Neural progenitor cell (in vitro differentiated cells): ENCODE measurements around the gene MPZL1. TPM values are rescaled to one million over a fixed set of nuclear protein-coding genes. Genes with fewer than 3 reads are reported as not detected.

Experiments
- DNase-seq: peaks from one replicate; pipeline ENCODE4 v3.0.0-alpha.2; 2016; ENCODE audit warnings: low spot score
- H2AFZ ChIP-seq: fragments of 200-600 bp; sonication (generic); replicated peaks from 2 replicates; pipeline ENCODE4 v1.6.1; 2016; ENCODE audit warnings: antibody characterized with exemption
- H3F3A ChIP-seq: fragments of 200-600 bp; sonication (generic); 2 replicates; pipeline ENCODE4 v1.6.1; 2016; ENCODE audit warnings: antibody characterized with exemption, low read depth
- H3K27ac ChIP-seq: fragments of 200-600 bp; sonication (generic); 2 replicates; pipeline ENCODE4 v1.5.1; 2016; ENCODE audit warnings: mild to moderate bottlenecking
- H3K27me3 ChIP-seq: fragments of 200-600 bp; sonication (generic); 2 replicates; pipeline ENCODE4 v1.6.1; 2016; ENCODE audit warnings: mild to moderate bottlenecking, moderate library complexity
- H3K36me3 ChIP-seq: fragments of 200-600 bp; sonication (generic); 2 replicates; pipeline ENCODE4 v1.5.1; 2016
- H3K4me1 ChIP-seq: fragments of 200-600 bp; sonication (generic); 2 replicates; pipeline ENCODE4 v1.6.1; 2016; ENCODE audit warnings: mixed run types
- H3K4me2 ChIP-seq: fragments of 200-600 bp; sonication (generic); 2 replicates; pipeline ENCODE4 v1.6.1; 2016
- H3K4me3 ChIP-seq: fragments of 200-600 bp; sonication (generic); 2 replicates; pipeline ENCODE4 v1.5.1; 2016
- H3K79me2 ChIP-seq: fragments of 200-600 bp; sonication (generic); 2 replicates; pipeline ENCODE4 v1.6.1; 2016; ENCODE audit warnings: low read depth
- H3K9ac ChIP-seq: fragments of 200-600 bp; sonication (generic); 2 replicates; pipeline ENCODE4 v1.6.1; 2016
- H3K9me3 ChIP-seq: fragments of 200-600 bp; sonication (generic); 2 replicates; pipeline ENCODE4 v1.5.1; 2016; ENCODE audit warnings: low read depth
- H4K20me1 ChIP-seq: fragments of 200-600 bp; sonication (generic); 2 replicates; pipeline ENCODE4 v1.6.1; 2016; ENCODE audit warnings: low read depth
- H3K27ac Mint-ChIP-seq: 3 replicates; pipeline ENCODE4 v1.8.0; 2021; ENCODE audit warnings: mixed read lengths
- H3K27me3 Mint-ChIP-seq: 2 replicates; pipeline ENCODE4 v1.8.0; 2022; ENCODE audit warnings: low read depth, mild to moderate bottlenecking, inconsistent platforms, moderate library complexity, mixed read lengths; ENCODE audit not compliant: insufficient read depth
- H3K36me3 Mint-ChIP-seq: 3 replicates; pipeline ENCODE4 v1.8.0; 2021; ENCODE audit warnings: mixed read lengths
- H3K4me1 Mint-ChIP-seq: 3 replicates; pipeline ENCODE4 v1.8.0; 2021; ENCODE audit warnings: mixed read lengths
- H3K4me3 Mint-ChIP-seq: 3 replicates; pipeline ENCODE4 v1.8.0; 2021; ENCODE audit warnings: mild to moderate bottlenecking, moderate library complexity, mixed read lengths
- H3K9me3 Mint-ChIP-seq: 3 replicates; pipeline ENCODE4 v1.8.0; 2020; ENCODE audit warnings: mixed read lengths
- CTCF ChIP-seq: fragments of 200-600 bp; sonication (generic); IDR thresholded peaks from 2 replicates; pipeline ENCODE4 v1.5.1; 2017; ENCODE audit warnings: antibody characterized with exemption, mild to moderate bottlenecking
- EZH2 ChIP-seq: fragments of 200-600 bp; sonication (generic); IDR thresholded peaks from 2 replicates; pipeline ENCODE4 v1.6.1; 2017; ENCODE audit warnings: antibody characterized with exemption, mild to moderate bottlenecking, moderate library complexity
- EZH2phosphoT487 ChIP-seq: fragments of 200-600 bp; sonication (generic); IDR thresholded peaks from 2 replicates; pipeline ENCODE4 v1.6.1; 2017; ENCODE audit warnings: antibody characterized with exemption
- total RNA-seq: library from RNA; depleted of rRNA; stranded (reverse); fragments of >200 nt; gene quantifications from 2 replicates; pipeline ENCODE4 v1.2.3, GENCODE V29; 2015; ENCODE audit warnings: low replicate concordance

MPZL1 gene
- total RNA-seq, 1 donor from 2014 or later, result 125 TPM

DNA sequence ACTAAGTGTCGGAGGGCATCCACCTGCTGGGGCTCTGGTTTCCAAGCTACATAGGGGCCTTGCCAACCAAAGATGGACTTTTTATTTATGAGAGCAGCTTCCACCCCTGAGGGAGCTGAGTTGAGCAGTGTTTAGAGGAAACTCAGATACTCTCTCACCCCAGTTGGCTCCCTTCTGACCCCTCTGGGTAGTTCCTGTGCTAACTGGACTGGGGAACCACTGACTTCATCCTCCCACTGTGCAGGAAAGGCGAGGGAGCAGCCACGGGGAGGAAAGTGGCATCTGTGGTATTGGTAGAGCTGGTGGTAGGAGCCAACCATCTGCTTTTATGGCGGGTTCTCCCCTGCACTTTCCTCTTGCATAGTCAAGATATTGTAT, 70.4 kb downstream of the MPZL1 start:
- Histone ChIP-seq H3K27me3 (no peaks in the 10 kb centered on the region), H3K79me2 (no peaks in the 10 kb centered on the region), H3K36me3 (no peaks in the 10 kb centered on the region), H3K4me2 (no peak overlapping the region), H3K4me3 (no peak overlapping the region), H3K9ac (no peak overlapping the region), H3K9me3 (no peaks in the 10 kb centered on the region), H2AFZ (no peak overlapping the region), H4K20me1 (peaks cover 22% of the 10 kb centered on the region), H3F3A (peaks cover 43% of the 10 kb centered on the region), H3K4me1 (peaks cover 22% of the 10 kb centered on the region), H3K27ac (peak overlapping the region; percentile 77)
- TF ChIP-seq EZH2 (no peak), EZH2phosphoT487 (no peak), CTCF (no peak)
- H3K27ac Mint-ChIP-seq, result no peak overlapping the region
- DNase-seq, result no peak
- peaks cover 38% of the 10 kb centered on the region for H3K36me3 Mint-ChIP-seq
- H3K4me1 Mint-ChIP-seq, result peaks cover 5% of the 10 kb centered on the region
- H3K4me3 Mint-ChIP-seq, result no peak overlapping the region
- no peaks in the 10 kb centered on the region for H3K9me3 Mint-ChIP-seq
- H3K27me3 Mint-ChIP-seq, result peaks cover 5% of the 10 kb centered on the region

GRCh38 chr1:167794043-167794442, 72.3 kb downstream of the MPZL1 start:
- peaks cover 7% of the 10 kb centered on the region for H3K4me1 Mint-ChIP-seq
- TF ChIP-seq EZH2, result no peak
- no peak for TF ChIP-seq CTCF
- no peak for TF ChIP-seq EZH2phosphoT487
- no peak for DNase-seq
- no peak overlapping the region for H3K4me2 ChIP-seq
- no peak overlapping the region for H3K9ac ChIP-seq
- peaks cover 22% of the 10 kb centered on the region for H4K20me1 ChIP-seq
- H3K27me3 Mint-ChIP-seq, result peaks cover 5% of the 10 kb centered on the region
- no peak overlapping the region for H3K4me3 Mint-ChIP-seq
- no peaks in the 10 kb centered on the region for H3K79me2 ChIP-seq
- H3K9me3 Mint-ChIP-seq, result no peaks in the 10 kb centered on the region
- no peak overlapping the region for H2AFZ ChIP-seq
- peaks cover 29% of the 10 kb centered on the region for H3K4me1 ChIP-seq
- H3K27me3 ChIP-seq, result no peaks in the 10 kb centered on the region
- no peak overlapping the region for H3K27ac ChIP-seq
- no peaks in the 10 kb centered on the region for H3K9me3 ChIP-seq
- H3K27ac Mint-ChIP-seq, result no peak overlapping the region
- H3K4me3 ChIP-seq, result no peak overlapping the region
- H3F3A ChIP-seq, result peaks cover 56% of the 10 kb centered on the region
- H3K36me3 ChIP-seq, result no peaks in the 10 kb centered on the region
- peaks cover 29% of the 10 kb centered on the region for H3K36me3 Mint-ChIP-seq

DNA sequence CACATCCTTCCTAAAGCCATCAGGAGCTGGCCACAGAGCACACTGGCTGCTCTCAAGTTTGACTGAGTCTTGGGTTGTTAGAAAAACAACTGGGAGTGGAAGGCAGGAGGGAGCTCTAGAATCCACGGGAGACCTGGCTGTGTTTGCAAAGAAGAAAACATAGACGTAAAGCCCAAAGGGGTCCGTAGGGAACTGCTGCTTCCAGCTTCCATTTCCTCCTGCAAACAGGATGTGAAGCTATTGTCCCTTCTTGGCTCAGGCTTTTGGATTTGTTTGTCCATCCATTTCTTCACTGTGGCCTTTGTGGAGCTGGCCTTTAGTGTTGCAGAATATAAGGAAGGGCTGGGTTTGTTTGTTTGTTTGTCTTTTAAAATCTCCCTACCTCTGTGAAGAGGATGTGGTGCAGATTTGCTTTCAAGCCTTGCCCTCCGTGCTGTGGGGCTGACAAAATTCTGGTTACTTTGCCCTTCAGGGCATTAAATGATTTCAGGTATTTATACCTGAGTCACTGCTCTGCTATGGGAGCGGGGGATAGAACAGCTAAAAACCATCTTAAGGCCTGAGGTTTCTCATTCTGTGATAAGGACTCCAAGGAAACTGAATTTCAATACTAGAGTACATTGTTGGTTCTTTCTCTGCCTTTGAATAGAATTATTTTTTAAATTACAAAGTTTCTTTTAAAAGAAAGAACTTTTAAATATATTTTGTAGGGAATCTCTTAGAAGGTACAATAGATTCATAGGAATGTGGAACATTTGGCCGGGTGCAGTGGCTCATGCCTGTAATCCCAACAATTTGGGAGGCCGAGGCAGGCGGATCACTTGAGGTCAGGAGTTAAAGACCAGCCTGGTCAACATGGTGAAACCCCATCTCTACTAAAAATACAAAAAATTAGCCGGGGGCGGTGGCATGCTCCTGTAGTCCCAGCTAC, 74.3 kb downstream of the MPZL1 start:
- no peaks in the 10 kb centered on the region for H3K79me2 ChIP-seq
- H3K4me1 ChIP-seq, result peaks cover 32% of the 10 kb centered on the region
- H3K36me3 Mint-ChIP-seq, result peaks cover 16% of the 10 kb centered on the region
- no peaks in the 10 kb centered on the region for H3K36me3 ChIP-seq
- no peak overlapping the region for H3K9ac ChIP-seq
- peaks cover 48% of the 10 kb centered on the region for H3F3A ChIP-seq
- no peak overlapping the region for H2AFZ ChIP-seq
- peak overlapping the region; percentile 21 for H3K27ac ChIP-seq
- no peak overlapping the region for H3K4me3 Mint-ChIP-seq
- no peak overlapping the region for H3K4me3 ChIP-seq
- peaks cover 5% of the 10 kb centered on the region for H3K27me3 Mint-ChIP-seq
- DNase-seq, result no peak
- no peak for TF ChIP-seq EZH2
- no peak for TF ChIP-seq CTCF
- no peak for TF ChIP-seq EZH2phosphoT487
- peaks cover 7% of the 10 kb centered on the region for H3K4me1 Mint-ChIP-seq
- no peaks in the 10 kb centered on the region for H3K9me3 Mint-ChIP-seq
- H3K27me3 ChIP-seq, result no peaks in the 10 kb centered on the region
- peak overlapping the region; percentile 39 for H3K27ac Mint-ChIP-seq
- H3K9me3 ChIP-seq, result no peaks in the 10 kb centered on the region
- peaks cover 17% of the 10 kb centered on the region for H4K20me1 ChIP-seq
- H3K4me2 ChIP-seq, result peak overlapping the region; percentile 40
